Endothelial cell of umbilical vein (primary cell): ENCODE data around the gene UGT8. TPM values are rescaled to one million over a fixed set of nuclear protein-coding genes. Genes with fewer than 3 reads are reported as not detected.

Source experiments
- BruUV-seq: library from RNA; stranded (reverse); fragments of 400-500 nt; replicated peaks from 2 replicates; lab custom pipeline; 2021; lab: Mats Ljungman, UMichigan
- CTCF ChIA-PET: fragments of 300-600, 350-600 bp; sonication (Branson Sonifier 250); formaldehyde crosslinking; loops from one replicate; lab custom pipeline; 2021; ENCODE audit warnings: antibody characterized with exemption, inconsistent platforms; lab: Charles Lee
- POLR2A ChIA-PET: fragments of 300-600, 350-600 bp; sonication (Branson Sonifier 250); formaldehyde crosslinking; loops from one replicate; lab custom pipeline; 2021; ENCODE audit warnings: antibody characterized with exemption, inconsistent platforms; lab: Charles Lee
- DNase-seq: peaks from one replicate; pipeline ENCODE4 v3.0.0-alpha.2; 2011; ENCODE audit warnings: low read depth, low spot score
- FAIRE-seq: peaks from 2 replicates; lab custom pipeline; 2011; peaks lifted over from hg19 to GRCh38; lab: Jason Lieb, UNC
- H2AFZ ChIP-seq: 2 replicates; pipeline ENCODE4 v1.6.0; 2012; ENCODE audit warnings: low read depth, low read length, control low read depth, inconsistent platforms
- H3K27ac ChIP-seq: 2 replicates; pipeline ENCODE4 v1.5.1; 2011; ENCODE audit warnings: low read depth, mild to moderate bottlenecking, control low read depth, low read length, moderate library complexity; ENCODE audit not compliant: insufficient read depth
- H3K27me3 ChIP-seq, 2 experiments: 2 replicates each; pipeline versions ENCODE4 v1.6.0 to v1.6.1; 2011; ENCODE audit warnings: low read length in 2 of 2, mixed read lengths in 1 of 2; ENCODE audit not compliant: control insufficient read depth in 2 of 2, insufficient read depth in 2 of 2
- H3K36me3 ChIP-seq, 2 experiments: 2 replicates in 1 of 2; 3 replicates in 1 of 2; pipeline ENCODE4 v1.5.1; 2011; ENCODE audit warnings: low read length in 2 of 2, mild to moderate bottlenecking in 1 of 2, moderate library complexity in 1 of 2; ENCODE audit not compliant: control insufficient read depth in 2 of 2, insufficient read depth in 2 of 2; ENCODE audit errors: extremely low read depth in 1 of 2
- H3K4me1 ChIP-seq: 3 replicates; pipeline ENCODE4 v1.5.1; 2011; ENCODE audit warnings: mild to moderate bottlenecking, low read length; ENCODE audit not compliant: control insufficient read depth, insufficient read depth; ENCODE audit errors: extremely low read depth
- H3K4me2 ChIP-seq: 2 replicates; pipeline ENCODE4 v1.6.1; 2011; ENCODE audit warnings: low read length, control low read depth, mixed read lengths; ENCODE audit not compliant: insufficient read depth
- H3K4me3 ChIP-seq, 3 experiments: fragments of 200-600 bp in 1 of 3; sonication (generic), shearing (Covaris generic) in 1 of 3; replicated peaks in 1 of 3; 2 replicates each; pipeline ENCODE4 v1.5.1; 2011 to 2016; ENCODE audit warnings: control low read depth in 3 of 3, low read length in 3 of 3, mild to moderate bottlenecking in 2 of 3, inconsistent platforms in 1 of 3, low read depth in 1 of 3, moderate library complexity in 1 of 3; ENCODE audit not compliant: insufficient read depth in 1 of 3
- H3K79me2 ChIP-seq: 2 replicates; pipeline ENCODE4 v1.6.0; 2012; ENCODE audit warnings: low read length, inconsistent platforms; ENCODE audit not compliant: control insufficient read depth, insufficient read depth
- H3K9ac ChIP-seq: replicated peaks from 2 replicates; pipeline ENCODE3; 2011; ENCODE audit warnings: low read length, control low read depth; ENCODE audit not compliant: insufficient read depth; ENCODE audit errors: extremely low read depth
- H3K9me1 ChIP-seq: replicated peaks from 3 replicates; pipeline ENCODE4 v1.6.0; 2011; ENCODE audit warnings: mild to moderate bottlenecking, low read length; ENCODE audit not compliant: control insufficient read depth, insufficient read depth; ENCODE audit errors: extremely low read depth
- H3K9me3 ChIP-seq: replicated peaks from 2 replicates; pipeline ENCODE4 v1.5.1; 2012; ENCODE audit warnings: low read length, inconsistent platforms; ENCODE audit not compliant: control insufficient read depth, insufficient read depth
- H4K20me1 ChIP-seq: replicated peaks from 2 replicates; pipeline ENCODE3; 2011; ENCODE audit warnings: mild to moderate bottlenecking, low read length; ENCODE audit not compliant: control insufficient read depth, insufficient read depth; ENCODE audit errors: extremely low read depth
- EZH2 ChIP-seq: IDR thresholded peaks from 2 replicates; pipeline ENCODE4 v1.6.1; 2012; ENCODE audit warnings: borderline replicate concordance, low read depth, mild to moderate bottlenecking, moderate library complexity, low read length, inconsistent platforms; ENCODE audit not compliant: severe bottlenecking
- FOS ChIP-seq: IDR thresholded peaks from 2 replicates; pipeline ENCODE4 v1.6.1; 2011; ENCODE audit warnings: mild to moderate bottlenecking, low read length, moderate library complexity, borderline replicate concordance; ENCODE audit not compliant: insufficient read depth
- GATA2 ChIP-seq: IDR thresholded peaks from 2 replicates; pipeline ENCODE4 v1.7.0; 2011; ENCODE audit warnings: low read depth, mild to moderate bottlenecking, moderate library complexity, mixed read lengths, low read length; ENCODE audit not compliant: insufficient read length, insufficient read depth
- JUN ChIP-seq: IDR thresholded peaks from 2 replicates; pipeline ENCODE4 v1.6.1; 2011; ENCODE audit warnings: borderline replicate concordance, low read depth; ENCODE audit not compliant: insufficient read length, insufficient read depth
- MAX ChIP-seq: IDR thresholded peaks from 2 replicates; pipeline ENCODE4 v1.6.1; 2011; ENCODE audit not compliant: insufficient read depth, insufficient read length
- MYC ChIP-seq: IDR thresholded peaks from one replicate; pipeline ENCODE4 v1.6.1; 2011; ENCODE audit warnings: mild to moderate bottlenecking, low read depth, low read length
- POLR2A ChIP-seq: IDR thresholded peaks from 2 replicates; pipeline ENCODE4 v1.6.1; 2012; ENCODE audit warnings: low read depth, mild to moderate bottlenecking, control low read depth, low read length
- POLR2AphosphoS5 ChIP-seq: IDR thresholded peaks from 2 replicates; pipeline ENCODE4 v1.6.1; 2012; ENCODE audit warnings: low read depth, mild to moderate bottlenecking, control low read depth, low read length, moderate library complexity; ENCODE audit not compliant: insufficient read depth
- dilution Hi-C: fragments of 300-500 bp; cut with MboI; formaldehyde crosslinking; loops from one replicate; pipeline ENCODE4 v1.15.0; 2019; ENCODE audit warnings: low sequenced_read_pairs; ENCODE audit not compliant: extremely low pct_ligation_motif_present
- intact Hi-C: fragments of 100-400 bp; cut with micrococcal nuclease; formaldehyde crosslinking; loops from one replicate; pipeline ENCODE4 v1.10.0; 2022
- polyA plus RNA-seq, 4 experiments: library from polyadenylated mRNA; depleted of rRNA in 3 of 4; stranded (reverse) in 3 of 4; unstranded in 1 of 4; fragments of >200 nt; gene quantifications; 2 replicates each; pipeline versions ENCODE4 v1.2.1 to v1.2.3, GENCODE V29; 2011 to 2012; ENCODE audit warnings: missing spikeins in 1 of 4
- total RNA-seq: library from RNA; stranded (reverse); gene quantifications from 2 replicates; pipeline ENCODE4 v1.2.3, GENCODE V29; 2021
- TF ChIP-seq, protein P1 (sequence below), 2 donors: IDR thresholded peaks; 1 replicate in 1 of 2; 2 replicates in 1 of 2; pipeline ENCODE4 v1.5.1; 2011; ENCODE audit warnings: low read length in 2 of 2, mild to moderate bottlenecking in 2 of 2, moderate library complexity in 2 of 2, control low read depth in 1 of 2, inconsistent platforms in 1 of 2, low read depth in 1 of 2; ENCODE audit not compliant: insufficient read depth in 1 of 2; ENCODE audit errors: extremely low read depth in 1 of 2

The UGT8 gene
- total and polyA plus RNA-seq, 2 donors (not counting 3 experiments of a cell fraction or from before 2014, with no cell fraction given) = 0.11 TPM; not detected in 1

- H3K27ac ChIP-seq = no peak overlapping the region
- H3K36me3 ChIP-seq = no peaks in the 10 kb centered on the region
- dilution Hi-C loops (no loop called here), intact Hi-C loops (no loop called here)
- no peak overlapping the region for H3K9ac ChIP-seq
- H2AFZ ChIP-seq = no peak overlapping the region
- POLR2A ChIA-PET = no interaction called here
- CTCF ChIA-PET = interaction anchor here (1.2 to 1.3 kb wide), 2 partner anchors 9 to 275 kb away, joined by 3 read pairs; no protein-coding TSS in a partner anchor
- BruUV-seq = no TSS peak
- no peaks in the 10 kb centered on the region for H3K79me2 ChIP-seq
- no peak for FAIRE-seq
- H3K4me1 ChIP-seq = no peaks in the 10 kb centered on the region
- no peaks in the 10 kb centered on the region for H3K9me3 ChIP-seq
- H3K4me3 ChIP-seq = no peak overlapping the region
- TF ChIP-seq FOS (no peak), GATA2 (no peak), MYC (no peak), MAX (no peak), EZH2 (no peak), POLR2AphosphoS5 (no peak)
- peaks cover 0 to 8% of the 10 kb centered on the region in 2 experiments for H3K27me3 ChIP-seq
- no peak overlapping the region for H3K4me2 ChIP-seq
- no peak for DNase-seq
- no peaks in the 10 kb centered on the region for H3K9me1 ChIP-seq
- H4K20me1 ChIP-seq = no peaks in the 10 kb centered on the region
Observed at GRCh38 chr4:114663083-114663482, 64.5 kb downstream of the UGT8 start.

- no peak overlapping the region for H3K9ac ChIP-seq
- no peaks in the 10 kb centered on the region for H3K9me3 ChIP-seq
- H4K20me1 ChIP-seq = no peaks in the 10 kb centered on the region
- no peak overlapping the region for H3K4me2 ChIP-seq
- H3K36me3 ChIP-seq = no peaks in the 10 kb centered on the region
- ChIA-PET CTCF (interaction anchor here (1.1 kb wide), 1 partner anchor 26 kb away, joined by 3 read pairs; no protein-coding TSS in a partner anchor), POLR2A (no interaction called here)
- no peak overlapping the region for H2AFZ ChIP-seq
- DNase-seq (no peak), FAIRE-seq (no peak)
- H3K79me2 ChIP-seq = no peaks in the 10 kb centered on the region
- H3K9me1 ChIP-seq = no peaks in the 10 kb centered on the region
- no peak overlapping the region for H3K4me3 ChIP-seq
- no TSS peak for BruUV-seq
- dilution Hi-C loops = no loop called here
- peaks cover 0 to 8% of the 10 kb centered on the region in 2 experiments for H3K27me3 ChIP-seq
- H3K27ac ChIP-seq = no peak overlapping the region
- H3K4me1 ChIP-seq = no peaks in the 10 kb centered on the region
- intact Hi-C loops = no loop called here
- TF ChIP-seq, protein P1, sequence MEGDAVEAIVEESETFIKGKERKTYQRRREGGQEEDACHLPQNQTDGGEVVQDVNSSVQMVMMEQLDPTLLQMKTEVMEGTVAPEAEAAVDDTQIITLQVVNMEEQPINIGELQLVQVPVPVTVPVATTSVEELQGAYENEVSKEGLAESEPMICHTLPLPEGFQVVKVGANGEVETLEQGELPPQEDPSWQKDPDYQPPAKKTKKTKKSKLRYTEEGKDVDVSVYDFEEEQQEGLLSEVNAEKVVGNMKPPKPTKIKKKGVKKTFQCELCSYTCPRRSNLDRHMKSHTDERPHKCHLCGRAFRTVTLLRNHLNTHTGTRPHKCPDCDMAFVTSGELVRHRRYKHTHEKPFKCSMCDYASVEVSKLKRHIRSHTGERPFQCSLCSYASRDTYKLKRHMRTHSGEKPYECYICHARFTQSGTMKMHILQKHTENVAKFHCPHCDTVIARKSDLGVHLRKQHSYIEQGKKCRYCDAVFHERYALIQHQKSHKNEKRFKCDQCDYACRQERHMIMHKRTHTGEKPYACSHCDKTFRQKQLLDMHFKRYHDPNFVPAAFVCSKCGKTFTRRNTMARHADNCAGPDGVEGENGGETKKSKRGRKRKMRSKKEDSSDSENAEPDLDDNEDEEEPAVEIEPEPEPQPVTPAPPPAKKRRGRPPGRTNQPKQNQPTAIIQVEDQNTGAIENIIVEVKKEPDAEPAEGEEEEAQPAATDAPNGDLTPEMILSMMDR (IDR thresholded peaks at IDR 0.05; ENCODE audit: extremely low read depth in 1 of 2, insufficient read depth in 1 of 2, low read depth in 1 of 2, low read length in 2 of 2) = no peak
- no peak for TF ChIP-seq EZH2
- no peak for TF ChIP-seq JUN
- TF ChIP-seq GATA2 = no peak
- TF ChIP-seq POLR2AphosphoS5 = no peak
- no peak for TF ChIP-seq FOS
- TF ChIP-seq MAX = no peak
- no peak for TF ChIP-seq POLR2A
- no peak for TF ChIP-seq MYC
Observed at GRCh38 chr4:114668577-114668976, 70.0 kb downstream of the UGT8 start.
